GM12878 (cell line): ENCODE data around the gene PAPPA.

ENCODE experiments used
- CEBPB ChIP-seq, 2 experiments: fragments of 150-350 bp in 1 of 2; IDR thresholded peaks; 2 replicates each; pipeline ENCODE4 v1.6.1; 2012 to 2014; ENCODE audit warnings: low read depth in 2 of 2, low read length in 2 of 2, borderline replicate concordance in 1 of 2, inconsistent platforms in 1 of 2
- EZH2 ChIP-seq: IDR thresholded peaks from 2 replicates; pipeline ENCODE4 v1.6.1; 2012; ENCODE audit warnings: low read depth, mild to moderate bottlenecking, control low read depth, inconsistent platforms, low read length, borderline replicate concordance; ENCODE audit not compliant: control insufficient read depth
- SIN3A ChIP-seq: IDR thresholded peaks from 2 replicates; pipeline ENCODE4 v1.6.1; 2012; ENCODE audit warnings: low read depth, low read length, improper control_type of control experiment
- TF ChIP-seq, protein P1 (sequence below), 3 experiments: IDR thresholded peaks in 2 of 3; conservative IDR thresholded peaks in 1 of 3; 2 replicates each; pipeline ENCODE4 v1.5.1; 2011; ENCODE audit warnings: low read depth in 3 of 3, low read length in 3 of 3, mild to moderate bottlenecking in 3 of 3, control low read depth in 2 of 3, moderate library complexity in 2 of 3, inconsistent platforms in 1 of 3, mixed read lengths in 1 of 3; ENCODE audit not compliant: control insufficient read depth in 2 of 3, insufficient read depth in 1 of 3; ENCODE audit errors: extremely low read depth in 1 of 3

- TF ChIP-seq SIN3A (no peak), CEBPB (IDR thresholded peaks at IDR 0.05; ENCODE audit: borderline replicate concordance in 1 of 2, low read depth in 2 of 2, low read length in 2 of 2) (no peak), EZH2 (no peak)
- TF ChIP-seq, protein P1, sequence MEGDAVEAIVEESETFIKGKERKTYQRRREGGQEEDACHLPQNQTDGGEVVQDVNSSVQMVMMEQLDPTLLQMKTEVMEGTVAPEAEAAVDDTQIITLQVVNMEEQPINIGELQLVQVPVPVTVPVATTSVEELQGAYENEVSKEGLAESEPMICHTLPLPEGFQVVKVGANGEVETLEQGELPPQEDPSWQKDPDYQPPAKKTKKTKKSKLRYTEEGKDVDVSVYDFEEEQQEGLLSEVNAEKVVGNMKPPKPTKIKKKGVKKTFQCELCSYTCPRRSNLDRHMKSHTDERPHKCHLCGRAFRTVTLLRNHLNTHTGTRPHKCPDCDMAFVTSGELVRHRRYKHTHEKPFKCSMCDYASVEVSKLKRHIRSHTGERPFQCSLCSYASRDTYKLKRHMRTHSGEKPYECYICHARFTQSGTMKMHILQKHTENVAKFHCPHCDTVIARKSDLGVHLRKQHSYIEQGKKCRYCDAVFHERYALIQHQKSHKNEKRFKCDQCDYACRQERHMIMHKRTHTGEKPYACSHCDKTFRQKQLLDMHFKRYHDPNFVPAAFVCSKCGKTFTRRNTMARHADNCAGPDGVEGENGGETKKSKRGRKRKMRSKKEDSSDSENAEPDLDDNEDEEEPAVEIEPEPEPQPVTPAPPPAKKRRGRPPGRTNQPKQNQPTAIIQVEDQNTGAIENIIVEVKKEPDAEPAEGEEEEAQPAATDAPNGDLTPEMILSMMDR (IDR thresholded peaks at IDR 0.05 in 2 of 3, conservative IDR thresholded peaks at IDR 0.05 in 1 of 3; ENCODE audit: control insufficient read depth in 2 of 3, extremely low read depth in 1 of 3, insufficient read depth in 1 of 3, low read depth in 3 of 3, low read length in 3 of 3), result no peak
These were observed 239.6 kb downstream of the PAPPA start for GRCh38 chr9:116393198-116393597.
